ENCODE measurements around the gene LPIN1. TPM values are rescaled to one million over a fixed set of nuclear protein-coding genes. Genes with fewer than 3 reads are reported as not detected.
A peak's percentile ranks its signal among the peaks of the same experiment; 100 is the strongest.

The LPIN1 gene
- total RNA-seq, 2 experiments from 2014 or later = 31.9 to 36.5 TPM

DNA sequence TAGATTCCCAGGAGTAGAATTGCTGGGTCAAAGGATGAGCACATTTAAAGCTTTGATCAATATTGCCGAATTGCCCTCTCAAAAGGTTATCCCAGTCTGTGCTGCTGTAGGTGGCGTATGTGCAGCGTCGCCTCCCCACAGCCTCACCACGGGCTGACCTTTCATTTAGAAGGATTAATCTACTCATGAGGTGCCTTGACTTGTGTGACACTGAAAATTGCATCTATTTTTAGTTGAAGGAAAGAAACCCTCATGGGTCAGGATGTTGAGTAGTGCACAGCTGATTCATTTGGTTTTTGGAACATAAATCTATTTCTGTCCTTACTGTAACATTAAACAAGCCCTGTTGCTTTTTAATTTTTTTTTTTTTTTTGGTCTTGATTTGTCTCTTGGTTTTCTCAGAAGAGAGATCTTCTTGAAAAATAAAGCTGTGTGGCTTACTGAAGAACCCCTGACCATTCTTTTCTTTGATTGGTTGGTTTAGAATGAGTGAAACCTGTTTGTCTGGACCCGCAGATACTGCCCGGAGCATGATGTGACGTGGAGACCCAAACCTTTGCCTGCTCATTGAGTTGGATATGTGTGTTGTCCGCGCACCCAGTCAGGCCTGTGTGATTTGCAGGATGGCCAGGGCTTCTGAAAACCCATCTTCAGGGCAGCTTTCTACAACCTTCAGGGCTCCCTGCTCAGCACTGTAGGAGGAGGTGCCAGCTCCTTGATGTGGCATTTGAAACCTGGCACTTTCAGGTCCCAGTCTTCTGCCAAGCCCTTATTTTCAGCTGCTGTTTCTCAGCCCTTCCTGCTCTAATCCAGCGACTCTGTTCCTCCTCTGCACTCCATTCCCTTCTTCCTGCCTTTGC lies 61.0 kb downstream of the LPIN1 start:
- ChIA-PET POLR2A (no interaction called here), CTCF (interaction anchor here (0.7 to 1.1 kb wide), 3 partner anchors 23 to 125 kb away, joined by 3 to 4 read pairs (median 3); no protein-coding TSS in a partner anchor)
- peaks cover 11% of the 10 kb centered on the region for H3K4me1 Mint-ChIP-seq (ENCODE audit: low read depth)
- DNase-seq = peak; percentile 63
- H3K36me3 Mint-ChIP-seq (ENCODE audit: low read depth) = peaks cover 52% of the 10 kb centered on the region
- intact Hi-C loops (cut with micrococcal nuclease) = no loop called here
- TF ChIP-seq, protein P1, sequence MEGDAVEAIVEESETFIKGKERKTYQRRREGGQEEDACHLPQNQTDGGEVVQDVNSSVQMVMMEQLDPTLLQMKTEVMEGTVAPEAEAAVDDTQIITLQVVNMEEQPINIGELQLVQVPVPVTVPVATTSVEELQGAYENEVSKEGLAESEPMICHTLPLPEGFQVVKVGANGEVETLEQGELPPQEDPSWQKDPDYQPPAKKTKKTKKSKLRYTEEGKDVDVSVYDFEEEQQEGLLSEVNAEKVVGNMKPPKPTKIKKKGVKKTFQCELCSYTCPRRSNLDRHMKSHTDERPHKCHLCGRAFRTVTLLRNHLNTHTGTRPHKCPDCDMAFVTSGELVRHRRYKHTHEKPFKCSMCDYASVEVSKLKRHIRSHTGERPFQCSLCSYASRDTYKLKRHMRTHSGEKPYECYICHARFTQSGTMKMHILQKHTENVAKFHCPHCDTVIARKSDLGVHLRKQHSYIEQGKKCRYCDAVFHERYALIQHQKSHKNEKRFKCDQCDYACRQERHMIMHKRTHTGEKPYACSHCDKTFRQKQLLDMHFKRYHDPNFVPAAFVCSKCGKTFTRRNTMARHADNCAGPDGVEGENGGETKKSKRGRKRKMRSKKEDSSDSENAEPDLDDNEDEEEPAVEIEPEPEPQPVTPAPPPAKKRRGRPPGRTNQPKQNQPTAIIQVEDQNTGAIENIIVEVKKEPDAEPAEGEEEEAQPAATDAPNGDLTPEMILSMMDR (IDR thresholded peaks at IDR 0.05) = no peak
- no peaks in the 10 kb centered on the region for H3K9me3 Mint-ChIP-seq
- ATAC-seq = peak; percentile 91
- H3K27ac Mint-ChIP-seq = peak overlapping the region; percentile 39
- H3K27me3 Mint-ChIP-seq = no peaks in the 10 kb centered on the region
- H3K4me3 Mint-ChIP-seq = no peak overlapping the region

DNA sequence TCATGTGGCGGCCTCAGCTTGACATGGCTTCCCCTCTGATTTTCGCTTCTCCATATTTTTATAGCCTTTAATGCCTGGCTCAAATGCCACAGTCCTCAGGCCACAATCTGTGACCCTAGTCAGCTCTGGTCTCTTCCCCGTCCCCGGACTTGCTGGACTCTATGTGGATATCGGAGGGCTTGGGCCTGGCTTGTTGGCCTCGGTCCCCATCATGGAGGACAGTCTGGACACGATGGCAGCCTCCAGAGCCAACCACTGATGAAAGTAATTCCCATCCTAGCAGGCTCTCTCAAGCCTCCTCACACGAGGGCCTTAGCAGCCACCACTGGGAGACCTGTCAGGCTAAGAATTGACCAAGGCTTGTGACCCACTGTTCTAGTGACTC lies 61.6 kb downstream of the LPIN1 start:
- DNase-seq (no peak), ATAC-seq (no peak)
- intact Hi-C loops (cut with micrococcal nuclease) = no loop called here
- H3K27me3 Mint-ChIP-seq = no peaks in the 10 kb centered on the region
- ChIA-PET POLR2A (no interaction called here), CTCF (interaction anchor here (0.7 to 1.1 kb wide), 3 partner anchors 23 to 125 kb away, joined by 3 to 4 read pairs (median 3); no protein-coding TSS in a partner anchor)
- H3K27ac Mint-ChIP-seq = no peak overlapping the region
- TF ChIP-seq, protein P1 (IDR thresholded peaks at IDR 0.05) = no peak
- no peak overlapping the region for H3K4me3 Mint-ChIP-seq
- H3K9me3 Mint-ChIP-seq = no peaks in the 10 kb centered on the region
- H3K36me3 Mint-ChIP-seq (ENCODE audit: low read depth) = peaks cover 56% of the 10 kb centered on the region
- H3K4me1 Mint-ChIP-seq (ENCODE audit: low read depth) = peaks cover 11% of the 10 kb centered on the region

DNA sequence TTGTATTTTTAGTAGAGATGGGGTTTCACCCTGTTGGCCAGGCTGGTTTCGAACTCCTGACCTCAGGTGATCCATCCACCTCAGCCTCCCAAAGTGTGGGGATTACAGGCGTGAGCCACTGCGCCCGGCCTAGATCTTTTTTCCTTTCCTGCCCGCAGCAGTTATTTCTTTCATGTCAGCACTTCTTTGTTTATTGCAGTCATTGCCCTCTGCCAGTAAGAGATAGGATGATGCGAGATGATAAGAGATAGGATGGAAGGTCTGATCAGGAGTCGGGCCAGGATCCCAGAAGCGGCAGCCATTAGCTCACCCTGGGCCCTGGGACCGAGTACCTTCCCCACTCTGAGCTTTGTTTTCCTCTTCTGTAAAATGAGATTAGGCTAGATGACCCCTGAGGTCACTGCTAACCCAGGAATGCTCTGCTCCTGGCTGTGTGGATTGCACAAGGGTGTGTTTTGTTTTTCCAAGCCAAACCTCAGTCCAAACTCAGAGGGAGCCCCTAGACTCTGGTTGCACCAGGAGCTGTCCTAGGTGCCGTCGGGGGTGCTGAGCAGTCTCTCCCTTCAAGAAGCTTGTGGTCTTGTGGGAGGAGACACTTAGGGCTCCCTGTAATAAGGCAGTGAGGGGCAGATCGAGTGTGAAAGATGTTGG lies 63.3 kb downstream of the LPIN1 start:
- H3K9me3 Mint-ChIP-seq = no peaks in the 10 kb centered on the region
- H3K4me3 Mint-ChIP-seq = no peak overlapping the region
- ATAC-seq (no peak), DNase-seq (no peak)
- H3K27me3 Mint-ChIP-seq = no peaks in the 10 kb centered on the region
- no peak overlapping the region for H3K27ac Mint-ChIP-seq
- POLR2A ChIA-PET = no interaction called here
- H3K36me3 Mint-ChIP-seq (ENCODE audit: low read depth) = peaks cover 59% of the 10 kb centered on the region
- CTCF ChIA-PET = interaction anchor here (1.1 to 1.4 kb wide), 2 partner anchors 8 to 25 kb away, joined by 3 read pairs; no protein-coding TSS in a partner anchor
- intact Hi-C loops (cut with micrococcal nuclease) = no loop called here
- peaks cover 11% of the 10 kb centered on the region for H3K4me1 Mint-ChIP-seq (ENCODE audit: low read depth)
- TF ChIP-seq, protein P1 (IDR thresholded peaks at IDR 0.05) = no peak

DNA sequence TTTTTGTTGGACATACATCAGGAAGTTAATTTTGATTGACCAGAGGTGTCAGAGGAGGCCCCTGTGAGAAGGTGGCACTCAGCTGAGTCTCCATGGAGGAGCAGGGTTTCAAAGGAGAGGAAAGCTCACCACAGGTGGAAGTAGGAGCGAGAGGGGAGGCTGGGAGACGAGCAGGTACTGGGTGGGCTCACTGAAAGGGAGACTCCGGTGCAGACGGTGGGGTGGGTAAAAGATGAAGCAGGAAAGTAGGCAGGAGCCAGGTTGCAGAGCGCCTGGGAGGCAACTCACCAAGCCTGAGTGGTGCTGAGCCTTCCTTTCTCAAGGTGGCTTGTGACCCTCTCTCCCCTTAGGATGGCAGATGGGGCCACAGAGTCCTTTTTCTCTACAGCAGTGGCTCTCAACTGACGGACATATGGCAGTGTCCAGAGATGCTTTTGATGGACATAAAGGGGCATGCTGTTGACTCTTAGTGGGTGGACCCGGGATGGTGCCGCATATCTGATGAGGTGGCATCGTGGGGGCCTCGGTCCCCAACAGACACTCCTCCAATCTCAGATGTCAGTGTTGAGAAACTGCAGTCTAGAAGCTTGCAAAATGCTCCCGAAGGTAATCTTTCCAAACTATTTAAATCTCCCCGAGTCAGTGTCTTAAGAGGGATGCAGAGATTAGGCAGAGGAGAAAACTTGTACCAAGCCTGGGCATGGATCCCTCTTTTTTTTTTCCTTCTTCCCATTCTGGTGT lies 64.0 kb downstream of the LPIN1 start:
- intact Hi-C loops (cut with micrococcal nuclease) = no loop called here
- H3K4me3 Mint-ChIP-seq = no peak overlapping the region
- H3K27me3 Mint-ChIP-seq = no peaks in the 10 kb centered on the region
- DNase-seq = no peak
- peaks cover 11% of the 10 kb centered on the region for H3K4me1 Mint-ChIP-seq (ENCODE audit: low read depth)
- no peak for ATAC-seq
- TF ChIP-seq, protein P1 (IDR thresholded peaks at IDR 0.05) = no peak
- H3K27ac Mint-ChIP-seq = no peak overlapping the region
- ChIA-PET CTCF (interaction anchor here (1.4 kb wide), 1 partner anchor 8 kb away, joined by 3 read pairs; no protein-coding TSS in a partner anchor), POLR2A (no interaction called here)
- no peaks in the 10 kb centered on the region for H3K9me3 Mint-ChIP-seq
- H3K36me3 Mint-ChIP-seq (ENCODE audit: low read depth) = peaks cover 60% of the 10 kb centered on the region
